NB4 (cell line): ENCODE results near the gene FASN.

Experiments
- CTCF ChIP-seq: IDR thresholded peaks from one replicate; pipeline ENCODE4 v1.5.1; 2012; ENCODE audit warnings: low read depth, low read length
- MAX ChIP-seq: IDR thresholded peaks from 2 replicates; pipeline ENCODE4 v1.6.1; 2011; ENCODE audit warnings: low read depth, low read length
- MYC ChIP-seq: IDR thresholded peaks from 2 replicates; pipeline ENCODE4 v1.6.1; 2011; ENCODE audit warnings: low read depth, low read length
- POLR2A ChIP-seq: IDR thresholded peaks from 2 replicates; pipeline ENCODE4 v1.6.1; 2011; ENCODE audit warnings: mild to moderate bottlenecking; ENCODE audit not compliant: insufficient read length; ENCODE audit errors: extremely low read depth

- TF ChIP-seq MYC (no peak), CTCF (no peak), POLR2A (no peak), MAX (no peak)
Measured at GRCh38 chr17:82033359-82034085, 64.5 kb downstream of the FASN start.
